Measurements from ENCODE around the gene TUBA1C.
A peak's percentile ranks its signal among the peaks of the same experiment; 100 is the strongest.
"Not testable (repeated sequence)": the region's sequence is repeated elsewhere in the genome, so short reads cannot be mapped to it uniquely, and the experiment has no call there.

TUBA1C gene

DNA sequence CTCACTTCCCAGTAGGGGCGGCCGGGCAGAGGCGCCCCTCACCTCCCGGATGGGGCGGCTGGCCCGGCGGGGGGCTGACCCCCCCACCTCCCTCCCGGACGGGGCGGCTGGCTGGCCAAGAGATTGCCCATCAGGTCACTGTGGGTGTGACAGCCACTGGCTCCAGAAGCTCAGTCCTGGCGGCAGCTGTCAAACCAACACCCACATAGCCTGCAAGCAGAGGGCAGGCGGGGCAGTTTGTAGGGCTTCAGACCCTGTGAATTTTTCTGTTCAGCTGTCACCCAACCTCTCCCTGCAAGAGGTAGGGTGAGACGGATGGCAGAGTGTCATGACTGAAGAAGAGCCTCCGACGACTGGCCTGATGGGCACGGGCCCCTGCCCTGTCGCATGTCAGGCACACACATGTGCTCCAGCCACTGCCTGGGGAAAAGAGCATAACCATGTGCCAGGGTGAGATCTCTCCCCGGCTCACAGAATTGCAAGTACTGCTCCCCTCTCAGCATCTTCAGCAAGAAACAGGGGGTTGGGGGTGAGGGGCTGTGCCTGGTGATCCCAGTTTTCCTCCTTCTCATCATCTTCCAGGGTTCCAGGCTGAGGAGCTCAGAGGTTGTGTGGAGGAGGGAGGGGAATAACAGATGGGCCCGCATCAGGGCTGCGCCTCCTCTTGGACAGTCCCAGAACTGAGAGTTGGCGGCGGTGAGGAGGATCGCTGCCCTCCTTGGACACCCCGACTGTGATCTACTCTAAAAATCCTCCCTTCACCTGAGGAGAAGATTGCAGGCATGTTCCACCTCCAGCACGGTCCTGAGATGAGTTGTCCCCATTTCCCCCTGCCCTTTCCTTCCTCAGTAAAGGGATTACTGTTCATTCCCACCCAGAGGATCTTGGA, 18.9 kb downstream of the TUBA1C start:
- DNase-seq = no peak

- DNase-seq = no peak
Measured at GRCh38 chr12:49284672-49285071, 19.8 kb downstream of the TUBA1C start.

DNA sequence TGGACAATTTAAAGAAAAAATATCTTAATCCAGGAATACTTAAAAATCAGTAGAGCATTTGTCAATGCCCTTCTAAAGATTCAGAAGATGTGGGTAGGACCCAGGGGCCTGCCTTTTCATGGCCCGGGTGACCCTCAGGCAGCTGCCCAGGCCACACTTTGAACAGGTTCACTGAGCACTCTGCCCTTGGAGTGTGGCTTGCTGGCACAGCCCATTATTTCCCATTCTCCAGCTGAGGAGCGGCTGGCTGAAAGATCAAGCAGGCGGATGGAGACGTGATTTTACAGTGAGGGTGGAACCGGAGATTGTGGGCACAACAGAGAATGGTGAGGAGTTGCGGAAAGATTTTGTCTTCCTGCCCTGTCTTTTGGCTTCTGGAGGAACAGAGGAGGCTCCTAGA, 23.0 kb downstream of the TUBA1C start:
- DNase-seq = no peak

DNA sequence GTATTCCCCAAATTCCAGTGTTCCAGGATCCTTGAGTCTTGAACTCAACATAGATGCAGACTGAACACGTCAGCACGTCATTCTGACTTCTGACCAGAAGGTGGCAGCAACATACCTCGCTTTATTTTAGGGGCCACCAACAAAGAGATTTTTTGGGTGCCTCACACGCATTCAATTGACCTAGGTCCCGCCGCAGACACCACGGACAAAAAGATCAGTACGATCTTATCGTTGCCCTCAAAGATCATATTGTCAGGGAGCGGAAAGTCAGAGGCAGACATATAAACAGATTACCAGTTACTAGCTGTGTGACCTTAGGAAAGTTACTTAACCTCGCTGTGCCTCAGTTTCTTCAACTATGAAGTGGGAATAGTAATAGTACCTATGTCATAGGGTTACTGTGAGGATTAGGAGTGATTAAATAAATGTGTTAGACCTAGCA, 23.6 kb downstream of the TUBA1C start:
- DNase-seq = no peak

GRCh38 chr12:49288922-49289555, 24.2 kb downstream of the TUBA1C start:
- no peak for DNase-seq

- peak; percentile 13 for DNase-seq
Measured at GRCh38 chr12:49292729-49293055, 27.8 kb downstream of the TUBA1C start.

DNA sequence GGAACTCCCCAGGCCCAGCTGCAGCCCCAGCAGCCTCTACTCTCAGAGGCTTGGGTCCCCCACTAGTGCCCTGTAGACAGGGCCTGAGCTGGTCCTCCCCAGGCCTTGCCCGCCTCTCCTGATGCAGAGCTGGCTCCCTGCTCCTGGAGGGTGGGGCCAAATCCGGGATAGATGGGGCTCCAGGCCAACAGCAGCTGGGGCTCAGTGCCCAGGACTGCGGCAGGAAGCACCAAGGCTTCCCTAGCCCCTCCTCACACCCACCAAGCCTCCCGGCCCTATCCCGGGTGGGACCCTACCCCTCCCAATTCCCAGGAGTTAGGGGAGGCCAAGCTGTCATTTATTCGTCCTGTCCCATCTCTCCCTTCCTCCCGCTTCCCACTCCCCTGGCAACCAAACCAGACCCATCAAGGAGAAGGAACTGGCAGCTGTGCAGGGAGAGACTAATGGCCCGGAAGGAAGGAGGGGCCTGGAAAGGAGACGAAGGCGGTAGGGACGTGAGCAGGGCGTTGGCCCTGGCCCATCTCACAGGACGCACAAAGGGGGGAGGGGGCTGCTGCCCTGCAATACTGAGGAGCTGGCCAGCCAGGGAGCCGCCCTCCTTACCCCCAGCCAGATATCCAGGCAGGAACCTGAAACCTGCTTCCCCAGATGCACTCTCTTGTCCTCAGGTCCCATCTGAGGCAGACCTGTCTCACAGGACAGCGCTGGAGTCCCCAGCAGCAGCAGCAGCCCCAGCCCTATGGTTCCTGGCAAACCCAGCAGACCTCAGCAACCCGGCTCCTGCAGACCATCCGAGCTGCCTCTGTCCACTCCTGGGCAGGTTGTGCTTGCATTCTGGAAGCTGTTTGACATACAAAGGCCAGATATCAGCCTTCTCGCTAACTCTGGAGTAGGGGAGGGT, 28.4 kb downstream of the TUBA1C start:
- DNase-seq = no peak

GRCh38 chr12:49294086-49294803, 29.4 kb downstream of the TUBA1C start:
- DNase-seq = peak; percentile 31

GRCh38 chr12:49294804-49295081, 29.9 kb downstream of the TUBA1C start:
- no peak for DNase-seq

DNA sequence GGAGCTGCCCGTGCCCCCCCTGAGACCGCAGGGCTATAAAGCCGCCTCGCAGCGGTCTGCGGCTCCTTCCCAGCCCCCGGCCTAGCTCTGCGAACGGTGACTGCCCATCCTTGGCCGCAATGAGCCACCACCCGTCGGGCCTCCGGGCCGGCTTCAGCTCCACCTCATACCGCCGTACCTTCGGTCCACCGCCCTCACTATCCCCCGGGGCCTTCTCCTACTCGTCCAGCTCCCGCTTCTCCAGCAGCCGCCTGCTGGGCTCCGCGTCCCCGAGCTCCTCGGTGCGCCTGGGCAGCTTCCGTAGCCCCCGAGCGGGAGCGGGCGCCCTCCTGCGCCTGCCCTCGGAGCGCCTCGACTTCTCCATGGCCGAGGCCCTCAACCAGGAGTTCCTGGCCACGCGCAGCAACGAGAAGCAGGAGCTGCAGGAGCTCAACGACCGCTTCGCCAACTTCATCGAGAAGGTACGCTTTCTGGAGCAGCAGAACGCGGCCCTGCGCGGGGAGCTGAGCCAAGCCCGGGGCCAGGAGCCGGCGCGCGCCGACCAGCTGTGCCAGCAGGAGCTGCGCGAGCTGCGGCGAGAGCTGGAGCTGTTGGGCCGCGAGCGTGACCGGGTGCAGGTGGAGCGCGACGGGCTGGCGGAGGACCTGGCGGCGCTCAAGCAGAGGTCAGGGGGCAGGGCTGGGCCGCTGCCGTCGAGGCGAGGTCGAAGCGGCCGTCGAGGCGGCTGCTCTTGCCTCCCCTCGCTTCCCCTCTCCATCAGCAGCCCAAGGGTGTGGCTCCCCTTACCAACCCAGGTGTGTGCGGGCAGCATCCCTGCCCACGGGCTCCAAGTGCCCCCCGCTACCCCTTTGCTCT, 30.4 kb downstream of the TUBA1C start, which contains the start of gene PRPH:
Gene PRPH, plus strand, starts transcription at position 66 of the 855 bp plus-strand sequence. Its CDS starts 54 bp downstream, at position 120.
- DNase-seq = no peak

GRCh38 chr12:49296034-49296835, 31.4 kb downstream of the TUBA1C start:
- DNase-seq = no peak

GRCh38 chr12:49296836-49297694, 32.2 kb downstream of the TUBA1C start:
- no peak for DNase-seq

- DNase-seq = no peak
Measured at GRCh38 chr12:49297695-49298060, 32.8 kb downstream of the TUBA1C start.

DNA sequence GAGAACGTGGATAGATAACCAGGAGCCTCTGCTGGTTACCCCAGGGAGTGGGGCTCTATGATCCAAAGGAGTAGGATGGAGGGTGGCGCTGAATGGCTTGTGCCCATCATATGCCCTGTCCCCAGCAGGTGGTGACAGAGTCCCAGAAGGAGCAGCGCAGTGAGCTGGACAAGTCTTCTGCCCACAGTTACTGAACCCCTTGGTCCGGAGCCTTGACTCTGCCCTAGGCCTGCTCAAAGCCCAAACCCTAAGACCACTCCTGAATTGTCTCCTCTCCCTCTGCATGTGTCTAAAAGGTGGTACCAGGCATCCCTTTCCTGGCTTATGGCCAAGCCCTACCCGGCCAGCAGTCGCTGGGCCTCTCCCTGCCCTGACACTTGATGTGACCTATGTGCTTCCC, 33.3 kb downstream of the TUBA1C start:
- no peak for DNase-seq

- no peak for DNase-seq
Measured at GRCh38 chr12:49301760-49302159, 36.9 kb downstream of the TUBA1C start.

GRCh38 chr12:49304161-49304560, 39.3 kb downstream of the TUBA1C start:
- no peak for DNase-seq

GRCh38 chr12:49305762-49306510, 41.1 kb downstream of the TUBA1C start:
- no peak for DNase-seq

- no peak for DNase-seq
Measured at GRCh38 chr12:49309386-49309785, 44.5 kb downstream of the TUBA1C start.

GRCh38 chr12:49310451-49311000, 45.6 kb downstream of the TUBA1C start:
- not testable (repeated sequence) for DNase-seq
